Prostate gland (tissue), 2 donors: ENCODE measurements around the gene GRAMD2A. TPM values are rescaled to one million over a fixed set of nuclear protein-coding genes. Genes with fewer than 3 reads are reported as not detected.

Experiments used
- DNase-seq: peaks from one replicate; pipeline ENCODE4 v3.0.0-alpha.2; 2019; ENCODE audit warnings: low spot score
- H3K27ac ChIP-seq, 2 donors: fragments of 200-600 bp; sonication (generic); 2 replicates each; pipeline ENCODE4 v1.5.1; 2017 to 2019
- H3K27me3 ChIP-seq: fragments of 200-600 bp; sonication (generic); replicated peaks from 2 replicates; pipeline ENCODE4 v1.5.1; 2019; ENCODE audit not compliant: insufficient read depth
- H3K36me3 ChIP-seq, 2 donors: fragments of 200-600 bp; sonication (generic); 1 replicate in 1 of 2; 2 replicates in 1 of 2; pipeline versions ENCODE4 v1.5.1 to v1.8.1; 2017 to 2019
- H3K4me1 ChIP-seq: fragments of 200-600 bp; sonication (generic); replicated peaks from 2 replicates; pipeline ENCODE4 v1.5.1; 2019
- H3K4me3 ChIP-seq, 2 donors: fragments of 200-600 bp; sonication (generic); 2 replicates each; pipeline ENCODE4 v1.5.1; 2017 to 2019
- H3K9me3 ChIP-seq: fragments of 200-600 bp; sonication (generic); 2 replicates; pipeline ENCODE4 v1.5.1; 2017
- CTCF ChIP-seq, 4 experiments: fragments of 200-600 bp in 2 of 4; fragments of 450-650 bp in 2 of 4; sonication (generic) in 2 of 4; IDR thresholded peaks; 1 replicate in 3 of 4; 2 replicates in 1 of 4; pipeline ENCODE4 v1.5.1; 2016 to 2019; ENCODE audit warnings: antibody characterized with exemption in 4 of 4, mild to moderate bottlenecking in 2 of 4, moderate library complexity in 2 of 4
- POLR2A ChIP-seq: fragments of 450-650 bp; IDR thresholded peaks from one replicate; pipeline ENCODE4 v1.6.1; 2016; ENCODE audit warnings: antibody characterized with exemption, mild to moderate bottlenecking
- POLR2AphosphoS5 ChIP-seq: sonication (generic); formaldehyde crosslinking; IDR thresholded peaks from one replicate; pipeline ENCODE4 v1.6.1; 2017; ENCODE audit warnings: antibody characterized with exemption
- WGBS: methylation state at CpG from one replicate; pipeline ENCODE4 v1.1.5; 2018; 5-methylcytosine and 5-hydroxymethylcytosine counted together
- intact Hi-C: fragments of 100-400 bp; cut with DNase I; formaldehyde crosslinking; loops from one replicate; pipeline ENCODE4 v1.14.2; 2022
- total RNA-seq, 2 donors: library from RNA; depleted of rRNA; stranded (reverse); fragments of >200 nt; gene quantifications; one replicate each; pipeline ENCODE4 v1.1.0, GENCODE V29; 2016

GRAMD2A gene
- total RNA-seq, 2 donors from 2014 or later = 4.3 to 6.4 TPM

GRCh38 chr15:72237853-72238224 lies 40.3 kb upstream of the GRAMD2A start:
- no peak for DNase-seq
- peaks cover 4 to 10% of the 10 kb centered on the region in 2 donors for H3K36me3 ChIP-seq
- TF ChIP-seq POLR2AphosphoS5 (no peak), POLR2A (no peak), CTCF (IDR thresholded peaks at IDR 0.05) (no peak)
- H3K27me3 ChIP-seq = no peaks in the 10 kb centered on the region
- no peaks in the 10 kb centered on the region for H3K4me1 ChIP-seq
- WGBS = 95% methylated on average over 1 of the region's 1 CpG
- H3K9me3 ChIP-seq = no peaks in the 10 kb centered on the region
- H3K4me3 ChIP-seq = no peak overlapping the region
- peak overlapping the region in 1 of 2 donors; percentile 4 for H3K27ac ChIP-seq
- intact Hi-C loops = no loop called here

GRCh38 chr15:72237029-72237852 lies 39.7 kb upstream of the GRAMD2A start:
- no peak overlapping the region for H3K27ac ChIP-seq
- no peaks in the 10 kb centered on the region for H3K27me3 ChIP-seq
- peaks cover 4% of the 10 kb centered on the region for H3K4me1 ChIP-seq
- H3K9me3 ChIP-seq = no peaks in the 10 kb centered on the region
- H3K4me3 ChIP-seq = no peak overlapping the region
- intact Hi-C loops = no loop called here
- no peak for DNase-seq
- TF ChIP-seq CTCF (IDR thresholded peaks at IDR 0.05) = no peak
- peak; percentile 51 for TF ChIP-seq POLR2A
- TF ChIP-seq POLR2AphosphoS5 = peak; percentile 24
- WGBS = 47% methylated on average over 3 of the region's 3 CpGs
- H3K36me3 ChIP-seq = peaks cover 4 to 10% of the 10 kb centered on the region in 2 donors

GRCh38 chr15:72236381-72237003 lies 38.9 kb upstream of the GRAMD2A start:
- TF ChIP-seq CTCF (IDR thresholded peaks at IDR 0.05) (no peak), POLR2A (no peak), POLR2AphosphoS5 (no peak)
- H3K27me3 ChIP-seq = no peaks in the 10 kb centered on the region
- no peak overlapping the region for H3K27ac ChIP-seq
- H3K36me3 ChIP-seq = peaks cover 4 to 10% of the 10 kb centered on the region in 2 donors
- H3K4me1 ChIP-seq = peaks cover 4% of the 10 kb centered on the region
- H3K4me3 ChIP-seq = no peak overlapping the region
- intact Hi-C loops = no loop called here
- DNase-seq = no peak
- WGBS = 79% methylated on average over 2 of the region's 2 CpGs
- H3K9me3 ChIP-seq = no peaks in the 10 kb centered on the region

GRCh38 chr15:72235298-72235697 lies 37.7 kb upstream of the GRAMD2A start:
- H3K4me1 ChIP-seq = peaks cover 4% of the 10 kb centered on the region
- intact Hi-C loops = no loop called here
- H3K27ac ChIP-seq = no peak overlapping the region
- no peak overlapping the region for H3K4me3 ChIP-seq
- H3K36me3 ChIP-seq = peaks cover 0 to under 1% of the 10 kb centered on the region in 2 donors
- WGBS = 98% methylated on average over 4 of the region's 4 CpGs
- no peaks in the 10 kb centered on the region for H3K9me3 ChIP-seq
- TF ChIP-seq POLR2AphosphoS5 = no peak
- TF ChIP-seq POLR2A = no peak
- no peak for TF ChIP-seq CTCF (IDR thresholded peaks at IDR 0.05)
- no peaks in the 10 kb centered on the region for H3K27me3 ChIP-seq
- no peak for DNase-seq
